GM12878 (cell line): Measurements from ENCODE around the gene HADHA. TPM values are rescaled to one million over a fixed set of nuclear protein-coding genes. Genes with fewer than 3 reads are reported as not detected.

Experiments
- ATAC-seq: fragments of 200-7000 bp; cut with Tn5 transposase; 3 replicates; pipeline ENCODE4 v1.9.1; 2020; ENCODE audit warnings: mild to moderate bottlenecking, moderate library complexity
- BruUV-seq: library from RNA; stranded (reverse); fragments of 400-500 nt; replicated peaks from 2 replicates; lab custom pipeline; 2021; lab: Mats Ljungman, UMichigan
- CTCF ChIA-PET: fragments of 300-600 bp; sonication (Branson Sonifier 250); formaldehyde crosslinking; extraction: SDS; loops from one replicate; lab custom pipeline; 2021; ENCODE audit warnings: inconsistent platforms; lab: Yijun Ruan, JAX
- POLR2A ChIA-PET: fragments of 350-600 bp; formaldehyde crosslinking; extraction: SDS; loops from one replicate; lab custom pipeline; 2021; ENCODE audit warnings: inconsistent platforms; lab: Charles Lee
- RAD21 ChIA-PET: fragments of 300-600 bp; sonication (Branson Sonifier 250); formaldehyde crosslinking; loops from one replicate; lab custom pipeline; 2023; ENCODE audit warnings: antibody characterized with exemption; ENCODE audit not compliant: unreplicated experiment; lab: Charles Lee
- SMC1A ChIA-PET: fragments of 300-600 bp; sonication (Branson Sonifier 250); formaldehyde crosslinking; loops from one replicate; lab custom pipeline; 2023; ENCODE audit not compliant: unreplicated experiment, uncharacterized antibody; lab: Charles Lee
- DNase-seq: peaks from one replicate; pipeline ENCODE4 v3.0.0-alpha.2; 2011; ENCODE audit warnings: low read depth, low spot score
- FAIRE-seq: peaks from 3 replicates; lab custom pipeline; 2011; peaks lifted over from hg19 to GRCh38; lab: Jason Lieb, UNC
- H2AFZ ChIP-seq: 2 replicates; pipeline ENCODE4 v1.6.0; 2011; ENCODE audit warnings: low read depth, low read length, control low read depth; ENCODE audit not compliant: control insufficient read depth
- H3K27ac ChIP-seq: 2 replicates; pipeline ENCODE4 v1.5.1; 2011; ENCODE audit warnings: control low read depth; ENCODE audit not compliant: control insufficient read depth, insufficient read depth
- H3K27me3 ChIP-seq, 2 experiments: replicated peaks in 1 of 2; 2 replicates each; pipeline versions ENCODE4 v1.6.0 to v1.6.1; 2011; ENCODE audit warnings: low read length in 1 of 2; ENCODE audit not compliant: control insufficient read depth in 2 of 2, insufficient read depth in 2 of 2
- H3K36me3 ChIP-seq, 2 experiments: 2 replicates each; pipeline ENCODE4 v1.5.1; 2011; ENCODE audit warnings: low read length in 1 of 2; ENCODE audit not compliant: control insufficient read depth in 2 of 2, insufficient read depth in 2 of 2
- H3K4me1 ChIP-seq: 2 replicates; pipeline ENCODE4 v1.6.1; 2011; ENCODE audit warnings: mild to moderate bottlenecking, low read length, moderate library complexity, mixed read lengths; ENCODE audit not compliant: control insufficient read depth, insufficient read depth
- H3K4me2 ChIP-seq: 2 replicates; pipeline ENCODE4 v1.6.0; 2011; ENCODE audit warnings: control low read depth; ENCODE audit not compliant: control insufficient read depth, insufficient read depth
- H3K4me3 ChIP-seq: fragments of 200-600 bp; sonication (generic); 2 replicates; pipeline ENCODE4 v1.5.1; 2016
- H3K79me2 ChIP-seq: 2 replicates; pipeline ENCODE4 v1.6.0; 2011; ENCODE audit warnings: low read length; ENCODE audit not compliant: control insufficient read depth, insufficient read depth
- H3K9ac ChIP-seq: 2 replicates; pipeline ENCODE4 v1.8.0; 2011; ENCODE audit warnings: low read length, control low read depth, mixed read lengths; ENCODE audit not compliant: control insufficient read depth, insufficient read depth
- H3K9me3 ChIP-seq: replicated peaks from 3 replicates; pipeline ENCODE4 v1.5.1; 2011; ENCODE audit warnings: mild to moderate bottlenecking, low read length; ENCODE audit not compliant: control insufficient read depth, insufficient read depth
- H4K20me1 ChIP-seq: 2 replicates; pipeline ENCODE4 v1.6.0; 2011; ENCODE audit not compliant: control insufficient read depth, insufficient read depth
- CHD2 ChIP-seq: IDR thresholded peaks from 2 replicates; pipeline ENCODE4 v1.6.1; 2011; ENCODE audit warnings: low read depth, low read length, improper control_type of control experiment, borderline replicate concordance
- MTA3 ChIP-seq: IDR thresholded peaks from 2 replicates; pipeline ENCODE4 v1.6.1; 2012; ENCODE audit warnings: low read length, inconsistent platforms, borderline replicate concordance
- MYB ChIP-seq: fragments of 150-350 bp; IDR thresholded peaks from 2 replicates; pipeline ENCODE4 v1.6.1; 2014; ENCODE audit warnings: mild to moderate bottlenecking, low read depth, low read length, borderline replicate concordance
- NBN ChIP-seq: fragments of 450-650 bp; IDR thresholded peaks from 2 replicates; pipeline ENCODE4 v1.6.1; 2016
- NFIC ChIP-seq: IDR thresholded peaks from 2 replicates; pipeline ENCODE4 v1.6.1; 2012; ENCODE audit warnings: low read depth, mild to moderate bottlenecking, inconsistent platforms, low read length, moderate library complexity
- PAX8 ChIP-seq: fragments of 450-650 bp; IDR thresholded peaks from 2 replicates; pipeline ENCODE4 v1.6.1; 2017; ENCODE audit warnings: mild to moderate bottlenecking, moderate library complexity
- RELA ChIP-seq: fragments of 450-650 bp; IDR thresholded peaks from 2 replicates; pipeline ENCODE4 v1.8.0; 2014; ENCODE audit warnings: borderline replicate concordance; ENCODE audit not compliant: partially characterized antibody
- SP1 ChIP-seq: IDR thresholded peaks from one replicate; pipeline ENCODE4 v1.6.1; 2011; ENCODE audit warnings: low read depth, low read length
- WGBS: methylation state at CpG from one replicate; pipeline ENCODE4 v1.1.6; 2016; ENCODE audit warnings: low lambda C conversion rate; ENCODE audit not compliant: insufficient replicate concordance, insufficient coverage; ENCODE audit errors: missing lambda C conversion rate; 5-methylcytosine and 5-hydroxymethylcytosine counted together
- in situ Hi-C: fragments of 300-500 bp; cut with MboI; formaldehyde crosslinking; loops from 9 replicates; pipeline ENCODE4 v1.14.3; 2018; ENCODE audit warnings: mixed read lengths
- intact Hi-C: fragments of 100-400 bp; cut with micrococcal nuclease; formaldehyde crosslinking; loops from one replicate; pipeline ENCODE4 v1.14.2; 2022; ENCODE audit not compliant: unreplicated experiment
- polyA plus RNA-seq, 11 experiments: library from polyadenylated mRNA; depleted of rRNA in 4 of 11; unstranded in 6 of 11; stranded (reverse) in 5 of 11; fragments of >200 nt; fragmentation: Nextera tagmentation in 4 of 11; fragmentation: Illumina TruSeq in 1 of 11; extraction: Ambion mirVana in 4 of 11; extraction: Trizol in 1 of 11; gene quantifications; 1 replicate in 1 of 11; 2 replicates in 10 of 11; pipeline versions ENCODE4 v1.2.1 to v1.2.3, GENCODE V29; 2011 to 2016; ENCODE audit warnings: inconsistent platforms in 2 of 11, missing spikeins in 2 of 11, low read depth in 1 of 11
- total RNA-seq, 4 experiments: library from RNA; depleted of rRNA in 3 of 4; stranded (reverse); fragments of >200 nt in 3 of 4; fragmentation: Illumina TruSeq in 1 of 4; extraction: Trizol in 1 of 4; gene quantifications; 2 replicates each; pipeline versions ENCODE4 v1.2.1 to v1.2.3, GENCODE V29; 2013 to 2021
- TF ChIP-seq, protein P1 (sequence below): IDR thresholded peaks from 2 replicates; pipeline ENCODE4 v1.6.1; 2011; ENCODE audit warnings: mild to moderate bottlenecking, low read depth, low read length, moderate library complexity; ENCODE audit not compliant: insufficient replicate concordance

The HADHA gene
- total and polyA plus RNA-seq, 10 of the 15 experiments (the other 5 are each of a cell fraction or from before 2014, with no cell fraction given) = 109 to 207 (median 165) TPM

DNA sequence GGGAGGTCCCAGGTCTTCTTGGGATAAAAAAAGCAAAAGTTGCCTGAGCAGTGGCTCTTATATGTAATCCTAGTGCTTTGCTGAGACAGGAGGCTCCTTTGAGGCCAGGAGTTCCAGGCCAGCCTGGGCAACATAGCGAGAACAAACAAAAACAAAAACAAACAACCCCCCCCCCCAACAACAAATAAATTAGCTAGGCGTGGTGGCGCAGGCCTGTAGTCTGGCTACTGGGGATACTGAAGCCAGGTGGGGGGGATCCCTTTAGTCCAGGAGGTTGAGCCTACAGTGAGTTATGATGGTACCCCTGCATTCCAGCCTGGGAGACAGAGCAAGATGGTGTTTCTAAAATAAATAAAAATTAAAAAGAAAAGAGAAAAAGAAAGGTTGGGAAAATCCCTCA, 66.2 kb downstream of the HADHA start:
- Histone ChIP-seq H4K20me1 (no peaks in the 10 kb centered on the region; the same call in 1 of the 2 replicates), H3K4me2 (no peak overlapping the region; the same call in 1 of the 2 replicates), H2AFZ (no peak overlapping the region), H3K4me1 (no peaks in the 10 kb centered on the region; the same call in 1 of the 2 replicates), H3K27ac (no peak overlapping the region), H3K9me3 (no peaks in the 10 kb centered on the region), H3K9ac (no peak overlapping the region), H3K36me3 (no peaks in the 10 kb centered on the region), H3K79me2 (no peaks in the 10 kb centered on the region), H3K27me3 (peaks cover 4 to 11% of the 10 kb centered on the region in 2 experiments), H3K4me3 (no peak overlapping the region)
- FAIRE-seq = no peak
- intact Hi-C loops (no loop called here), in situ Hi-C loops (no loop called here)
- POLR2A ChIA-PET = no interaction called here
- ATAC-seq = no peak
- SMC1A ChIA-PET = no interaction called here
- BruUV-seq = no TSS peak
- DNase-seq = no peak
- TF ChIP-seq PAX8 = no peak
- TF ChIP-seq MTA3 = no peak
- TF ChIP-seq NFIC = no peak
- TF ChIP-seq SP1 = no peak
- no peak for TF ChIP-seq CHD2
- no peak for TF ChIP-seq RELA
- TF ChIP-seq, protein P1, sequence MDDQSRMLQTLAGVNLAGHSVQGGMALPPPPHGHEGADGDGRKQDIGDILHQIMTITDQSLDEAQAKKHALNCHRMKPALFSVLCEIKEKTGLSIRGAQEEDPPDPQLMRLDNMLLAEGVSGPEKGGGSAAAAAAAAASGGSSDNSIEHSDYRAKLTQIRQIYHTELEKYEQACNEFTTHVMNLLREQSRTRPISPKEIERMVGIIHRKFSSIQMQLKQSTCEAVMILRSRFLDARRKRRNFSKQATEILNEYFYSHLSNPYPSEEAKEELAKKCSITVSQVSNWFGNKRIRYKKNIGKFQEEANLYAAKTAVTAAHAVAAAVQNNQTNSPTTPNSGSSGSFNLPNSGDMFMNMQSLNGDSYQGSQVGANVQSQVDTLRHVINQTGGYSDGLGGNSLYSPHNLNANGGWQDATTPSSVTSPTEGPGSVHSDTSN = no peak
- no peak for TF ChIP-seq MYB
- TF ChIP-seq NBN = no peak
- CTCF ChIA-PET = no interaction called here
- WGBS = 64% methylated on average over 3 of the region's 3 CpGs
- RAD21 ChIA-PET = interaction anchor here (0.9 kb wide), 1 partner anchor 90 kb away, joined by 3 read pairs; no protein-coding TSS in a partner anchor
